AG04449 (cell line): ENCODE results near the gene RAPGEF5.

ENCODE experiments used
- CTCF ChIA-PET: fragments of 350-600 bp; formaldehyde crosslinking; extraction: SDS; loops from one replicate; lab custom pipeline; 2021; ENCODE audit warnings: antibody characterized with exemption; lab: Yijun Ruan, JAX
- POLR2A ChIA-PET: fragments of 400-600, 350-600 bp; formaldehyde crosslinking; extraction: SDS; loops from one replicate; lab custom pipeline; 2020; ENCODE audit warnings: antibody characterized with exemption, inconsistent platforms; lab: Yijun Ruan, JAX
- DNase-seq: peaks from one replicate; pipeline ENCODE4 v3.0.0-alpha.2; 2010; ENCODE audit warnings: low read depth, low spot score
- H3K4me3 ChIP-seq: 2 replicates; pipeline ENCODE4 v1.5.1; 2011; ENCODE audit warnings: low read depth, mild to moderate bottlenecking, control low read depth, low read length
- CTCF ChIP-seq: IDR thresholded peaks from one replicate; pipeline ENCODE4 v1.5.1; 2011; ENCODE audit warnings: mild to moderate bottlenecking, moderate library complexity, low read length, control low read depth, inconsistent platforms; ENCODE audit not compliant: insufficient read depth; ENCODE audit errors: missing control alignments

RAPGEF5 gene

GRCh38 chr7:22317632-22318031, 39.3 kb downstream of the RAPGEF5 start:
- H3K4me3 ChIP-seq = no peak overlapping the region
- no peak for TF ChIP-seq CTCF
- POLR2A ChIA-PET = no interaction called here
- CTCF ChIA-PET = no interaction called here
- DNase-seq = no peak

GRCh38 chr7:22316914-22317313, 40.0 kb downstream of the RAPGEF5 start:
- TF ChIP-seq CTCF = no peak
- no peak for DNase-seq
- POLR2A ChIA-PET = no interaction called here
- CTCF ChIA-PET = no interaction called here
- no peak overlapping the region for H3K4me3 ChIP-seq

GRCh38 chr7:22307816-22308215, 49.1 kb downstream of the RAPGEF5 start:
- TF ChIP-seq CTCF = no peak
- POLR2A ChIA-PET = no interaction called here
- no peak for DNase-seq
- H3K4me3 ChIP-seq = no peak overlapping the region
- CTCF ChIA-PET = interaction anchor here (1.4 to 2.0 kb wide), 2 partner anchors 12 to 198 kb away, joined by 4 to 7 read pairs; no protein-coding TSS in a partner anchor

- POLR2A ChIA-PET = no interaction called here
- CTCF ChIA-PET = interaction anchor here (1.1 to 2.2 kb wide), 2 partner anchors 9 kb away, joined by 3 to 5 read pairs; no protein-coding TSS in a partner anchor
- TF ChIP-seq CTCF = no peak
Measured at GRCh38 chr7:22305706-22306105, 51.2 kb downstream of the RAPGEF5 start.

GRCh38 chr7:22302951-22303423, 54.0 kb downstream of the RAPGEF5 start:
- POLR2A ChIA-PET = interaction anchor here (0.6 kb wide), 1 partner anchor 18 kb away, joined by 3 read pairs; no protein-coding TSS in a partner anchor
- DNase-seq = peak; percentile 56
- CTCF ChIA-PET = interaction anchor here (0.8 to 9.0 kb wide), 3 partner anchors 11 to 194 kb away, joined by 3 to 185 read pairs (median 3); no protein-coding TSS in a partner anchor
- no peak for TF ChIP-seq CTCF
- no peak overlapping the region for H3K4me3 ChIP-seq

More at GRCh38 chr7:22305706-22306105, 51.2 kb downstream of the RAPGEF5 start:
- H3K4me3 ChIP-seq = no peak overlapping the region
- no peak for DNase-seq

- CTCF ChIA-PET = interaction anchor here (1.1 to 9.0 kb wide), 2 partner anchors 10 to 193 kb away, joined by 3 to 185 read pairs; no protein-coding TSS in a partner anchor
- TF ChIP-seq CTCF = no peak
- POLR2A ChIA-PET = interaction anchor here (0.6 kb wide), 1 partner anchor 19 kb away, joined by 3 read pairs; no protein-coding TSS in a partner anchor
Measured at GRCh38 chr7:22302193-22302592, 54.8 kb downstream of the RAPGEF5 start.

More at GRCh38 chr7:22302193-22302592, 54.8 kb downstream of the RAPGEF5 start:
- DNase-seq = no peak
- H3K4me3 ChIP-seq = no peak overlapping the region
